Mucosa of stomach (tissue), 1 donor: Measurements from ENCODE around the gene UTF1.

ENCODE experiments used
- H3K27me3 ChIP-seq: one replicate; pipeline ENCODE4 v1.7.0; 2013; ENCODE audit warnings: mild to moderate bottlenecking, low read length; ENCODE audit not compliant: control insufficient read depth, insufficient read depth
- H3K36me3 ChIP-seq: one replicate; pipeline ENCODE4 v1.7.0; 2013; ENCODE audit warnings: low read length; ENCODE audit not compliant: control insufficient read depth, insufficient read depth
- H3K4me1 ChIP-seq: one replicate; pipeline ENCODE4 v1.7.0; 2013; ENCODE audit warnings: mild to moderate bottlenecking, low read length; ENCODE audit not compliant: control insufficient read depth, insufficient read depth
- H3K4me3 ChIP-seq: one replicate; pipeline ENCODE4 v1.7.0; 2013; ENCODE audit warnings: low read length
- H3K9ac ChIP-seq: one replicate; pipeline ENCODE4 v1.7.0; 2013; ENCODE audit warnings: mild to moderate bottlenecking, low read length, moderate library complexity
- H3K9me3 ChIP-seq: one replicate; pipeline ENCODE4 v1.7.0; 2013; ENCODE audit warnings: mild to moderate bottlenecking, low read length, moderate library complexity; ENCODE audit not compliant: control insufficient read depth
- donor health status: Pancreatic carcinoma.

Gene UTF1

DNA sequence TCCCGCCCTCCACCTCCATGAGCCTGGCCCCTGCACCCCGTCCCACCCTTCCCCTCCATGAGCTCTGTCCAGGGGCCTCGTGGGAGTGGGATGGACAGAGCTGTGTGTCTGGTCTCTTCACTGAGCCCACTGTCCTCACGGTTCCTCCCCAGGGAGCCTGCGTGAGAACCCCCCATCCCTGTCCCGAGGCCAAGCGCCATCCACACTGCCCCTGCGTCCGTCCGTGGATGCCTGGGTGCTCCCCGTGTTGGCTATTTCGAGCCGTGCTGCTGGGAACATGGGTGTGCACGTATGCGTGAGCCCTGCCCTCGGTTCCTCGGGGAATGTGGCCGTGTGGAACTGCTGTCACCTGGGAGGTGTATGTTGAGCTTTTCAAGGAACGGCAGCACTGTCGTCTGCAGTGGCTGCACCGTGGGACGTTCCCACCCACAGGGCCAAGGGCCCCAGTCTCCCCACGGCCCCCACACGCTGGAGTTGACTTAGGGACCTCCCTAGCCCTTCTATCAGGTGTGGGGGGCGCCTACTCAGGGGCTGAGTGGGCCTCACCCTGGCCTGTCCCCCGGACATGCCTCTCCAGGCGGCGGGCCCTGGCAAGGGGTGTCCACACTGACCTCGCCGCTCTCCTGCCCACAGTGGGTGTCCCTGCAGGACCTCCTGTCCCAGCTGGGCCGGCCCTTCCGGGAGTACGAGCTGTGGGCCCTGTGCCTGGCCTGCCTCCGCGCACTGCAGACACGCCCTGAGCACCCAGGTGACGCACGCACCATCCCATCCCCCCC lies 41.9 kb upstream of the UTF1 start:
- Histone ChIP-seq H3K9me3 (no peaks in the 10 kb centered on the region), H3K27me3 (peaks cover 5% of the 10 kb centered on the region), H3K4me1 (no peaks in the 10 kb centered on the region), H3K9ac (no peak overlapping the region), H3K36me3 (no peaks in the 10 kb centered on the region), H3K4me3 (no peak overlapping the region)

DNA sequence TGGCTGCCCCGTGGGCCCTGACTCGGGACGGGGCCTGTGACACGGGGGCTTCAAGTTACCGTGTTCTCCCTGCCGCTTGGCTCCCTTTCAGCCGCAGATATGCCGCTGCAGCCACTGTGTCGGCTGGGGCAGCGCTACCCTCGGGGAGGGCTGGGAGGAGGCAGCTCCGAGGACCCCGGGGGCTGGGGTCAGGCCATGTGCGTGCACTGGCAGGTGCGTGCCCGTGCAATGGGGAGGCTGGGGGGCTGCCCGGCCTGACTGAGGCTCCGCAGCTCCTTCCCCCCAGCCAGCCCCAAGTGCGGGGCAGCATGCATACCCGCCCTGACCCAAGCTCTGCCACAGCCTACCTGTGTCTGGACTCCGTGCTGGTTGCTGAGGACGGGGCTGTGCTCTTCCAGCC lies 40.8 kb upstream of the UTF1 start:
- Histone ChIP-seq H3K4me3 (no peak overlapping the region), H3K36me3 (no peaks in the 10 kb centered on the region), H3K9me3 (no peaks in the 10 kb centered on the region), H3K27me3 (peaks cover 7% of the 10 kb centered on the region), H3K9ac (no peak overlapping the region), H3K4me1 (no peaks in the 10 kb centered on the region)

DNA sequence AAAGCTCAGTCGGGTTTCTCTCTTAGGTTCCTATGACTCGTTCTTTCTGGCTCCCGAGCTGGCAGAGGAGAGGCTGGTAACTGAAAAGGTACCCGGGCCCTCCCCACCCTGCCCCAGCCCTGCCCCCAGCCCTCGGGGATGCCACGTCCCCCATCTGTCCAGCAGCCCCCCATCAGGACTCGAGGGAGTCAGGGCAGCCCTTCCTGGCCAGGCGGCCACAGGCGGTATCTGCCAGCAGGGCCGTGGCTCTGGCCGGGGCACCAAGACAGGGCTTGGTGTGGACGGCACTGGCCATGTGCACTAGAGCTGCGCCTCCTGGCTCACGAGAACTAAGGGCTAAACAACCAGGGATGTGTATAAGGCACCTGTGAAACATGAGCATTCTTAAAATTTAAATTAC lies 40.3 kb upstream of the UTF1 start:
- no peak overlapping the region for H3K9ac ChIP-seq
- H3K36me3 ChIP-seq: no peaks in the 10 kb centered on the region
- peaks cover 7% of the 10 kb centered on the region for H3K27me3 ChIP-seq

DNA sequence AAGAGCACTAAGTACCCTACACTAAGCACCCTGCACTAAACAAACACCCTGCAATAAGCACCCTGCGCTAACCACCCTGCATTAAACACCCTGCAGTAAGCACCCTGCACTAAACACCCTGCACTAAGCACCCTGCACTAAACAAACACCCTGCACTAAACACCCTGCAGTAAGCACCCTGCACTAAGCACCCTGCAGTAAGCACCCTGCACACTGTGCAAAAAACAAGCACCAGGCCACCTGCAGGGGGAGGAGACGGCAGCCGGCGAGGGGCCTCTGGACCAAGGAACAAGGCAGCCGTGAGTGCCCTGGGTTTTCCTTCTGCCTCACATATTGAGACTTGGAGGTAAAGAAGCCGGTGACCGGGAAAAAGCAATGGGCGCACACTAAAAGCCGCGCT lies 39.8 kb upstream of the UTF1 start:
- H3K9me3 ChIP-seq: no peaks in the 10 kb centered on the region
- no peak overlapping the region for H3K9ac ChIP-seq
- peaks cover 7% of the 10 kb centered on the region for H3K27me3 ChIP-seq
- no peak overlapping the region for H3K4me3 ChIP-seq
- no peaks in the 10 kb centered on the region for H3K4me1 ChIP-seq
- no peaks in the 10 kb centered on the region for H3K36me3 ChIP-seq

More for the DNA sequence above, 40.3 kb upstream of the UTF1 start:
- Histone ChIP-seq H3K4me1 (no peaks in the 10 kb centered on the region), H3K9me3 (no peaks in the 10 kb centered on the region), H3K4me3 (no peak overlapping the region)

DNA sequence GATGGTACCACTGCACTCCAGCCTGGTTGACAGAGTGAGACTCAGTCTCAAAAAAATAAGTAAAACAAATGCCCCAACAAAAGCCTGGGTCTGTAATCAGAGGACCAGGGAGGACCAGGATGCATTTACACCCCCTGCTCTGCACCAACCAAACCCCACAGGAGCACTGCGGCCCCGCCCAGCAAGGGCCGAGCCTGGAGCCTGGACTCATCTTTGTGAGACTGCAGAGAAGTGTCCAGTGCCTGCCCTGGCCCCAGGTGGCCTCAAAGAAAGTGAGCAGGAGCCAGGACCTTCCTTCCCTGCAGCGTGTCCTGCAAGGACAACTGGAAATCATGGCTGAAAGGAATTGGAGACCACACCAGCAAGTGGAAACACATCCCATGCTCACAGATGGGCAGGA lies 38.4 kb upstream of the UTF1 start:
- peaks cover 3% of the 10 kb centered on the region for H3K27me3 ChIP-seq
- no peak overlapping the region for H3K4me3 ChIP-seq
- H3K9me3 ChIP-seq: no peaks in the 10 kb centered on the region
- no peak overlapping the region for H3K9ac ChIP-seq
- H3K4me1 ChIP-seq: no peaks in the 10 kb centered on the region
- H3K36me3 ChIP-seq: no peaks in the 10 kb centered on the region

DNA sequence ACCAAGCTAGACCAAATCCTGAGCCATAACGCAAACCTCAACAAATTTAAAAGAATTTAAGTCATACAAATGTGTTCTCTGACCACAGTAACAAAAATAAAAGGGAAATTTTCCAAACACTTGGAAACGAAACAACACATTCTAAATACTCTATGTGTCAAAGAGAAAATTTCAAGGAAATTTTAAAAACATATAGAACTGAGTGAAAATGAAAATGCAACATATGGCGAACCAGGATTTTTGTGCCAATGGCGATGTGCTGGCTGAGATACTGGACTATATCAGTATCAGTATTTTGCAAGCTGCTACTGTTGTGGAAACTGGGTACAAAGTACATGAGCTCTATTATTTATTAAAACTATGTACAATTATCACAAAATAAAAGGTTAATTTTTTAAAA lies 35.9 kb upstream of the UTF1 start:
- H3K9me3 ChIP-seq: no peaks in the 10 kb centered on the region
- H3K36me3 ChIP-seq: no peaks in the 10 kb centered on the region
- H3K4me1 ChIP-seq: no peaks in the 10 kb centered on the region
- H3K4me3 ChIP-seq: no peak overlapping the region
- peaks cover 3% of the 10 kb centered on the region for H3K27me3 ChIP-seq
- no peak overlapping the region for H3K9ac ChIP-seq

DNA sequence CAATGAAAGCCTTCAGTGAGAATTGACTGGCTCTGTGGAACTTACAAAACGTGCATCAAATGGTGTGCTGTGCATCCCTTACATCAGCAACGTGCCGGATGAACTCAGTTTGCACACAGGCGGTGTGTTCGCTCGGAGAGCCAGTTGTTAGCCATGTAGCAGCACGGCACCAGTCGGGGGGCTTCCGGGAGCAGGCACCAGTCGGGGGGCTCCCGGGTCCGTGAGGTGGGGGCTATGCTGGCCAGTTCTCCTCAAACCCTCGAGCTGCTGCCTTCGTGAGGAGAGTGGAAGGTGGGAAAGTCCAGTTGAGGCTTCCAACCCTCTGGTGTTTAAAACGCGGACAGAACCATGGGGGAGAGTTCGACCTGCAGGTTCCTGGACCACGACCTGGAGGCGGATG lies 34.9 kb upstream of the UTF1 start:
- Histone ChIP-seq H3K4me3 (no peak overlapping the region), H3K36me3 (no peaks in the 10 kb centered on the region), H3K4me1 (no peaks in the 10 kb centered on the region), H3K9ac (no peak overlapping the region), H3K9me3 (no peaks in the 10 kb centered on the region), H3K27me3 (peaks cover 3% of the 10 kb centered on the region)

DNA sequence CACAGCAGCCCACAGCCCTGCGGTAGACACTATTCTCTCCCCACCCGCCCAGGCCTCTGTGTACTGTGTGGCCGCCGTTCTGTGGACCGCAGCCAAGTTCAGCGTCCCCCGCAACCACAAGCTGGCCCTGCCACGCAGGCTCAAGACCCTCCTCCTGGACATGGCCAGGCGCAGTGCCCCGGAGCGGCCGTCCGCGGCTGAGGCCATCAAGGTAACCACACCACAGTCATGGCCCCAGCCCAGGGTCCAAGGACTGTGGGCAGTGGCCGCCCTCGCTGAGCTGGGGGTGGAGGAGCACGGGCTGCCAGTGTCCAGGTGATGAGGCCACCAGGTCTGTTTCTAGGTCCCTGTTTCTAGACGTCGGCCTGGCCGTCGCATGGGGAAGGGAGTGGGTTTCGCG lies 34.4 kb upstream of the UTF1 start:
- H3K27me3 ChIP-seq: peaks cover 3% of the 10 kb centered on the region

DNA sequence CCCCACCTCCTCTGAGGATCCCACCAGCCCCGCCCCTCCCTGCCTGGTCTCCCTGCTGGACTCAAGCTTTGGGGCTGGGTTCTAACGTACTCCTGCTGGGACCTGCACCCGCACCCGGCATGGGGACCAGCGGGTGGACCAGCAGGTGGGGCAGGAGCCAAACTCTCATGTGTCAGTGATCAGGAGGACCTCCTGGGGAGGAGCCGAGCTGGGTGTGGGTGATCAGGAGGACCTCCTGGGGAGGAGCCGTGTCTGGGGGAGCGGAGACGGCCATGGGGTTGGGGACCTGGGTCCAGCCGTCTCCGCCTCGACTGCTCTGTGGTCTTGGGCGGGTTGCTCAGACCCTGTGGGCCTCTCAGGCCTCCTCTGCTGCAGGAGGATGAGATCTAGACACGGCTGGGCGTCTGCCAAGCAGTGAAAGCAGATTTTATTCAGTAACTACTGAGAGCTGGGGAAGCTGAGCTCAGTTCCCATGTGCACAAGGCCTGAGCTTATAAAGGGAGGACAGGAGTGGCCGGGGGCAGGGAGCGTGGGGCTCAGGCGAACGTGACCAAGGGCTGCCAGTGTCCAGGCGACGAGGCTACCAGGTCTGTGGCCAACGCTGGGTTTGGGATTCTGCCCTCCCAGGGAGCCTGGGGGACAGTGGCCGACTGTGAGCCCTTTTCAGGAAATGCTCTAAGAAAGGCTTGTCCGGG lies 33.6 kb upstream of the UTF1 start:
- Histone ChIP-seq H3K36me3 (no peaks in the 10 kb centered on the region), H3K9ac (no peak overlapping the region), H3K4me1 (no peaks in the 10 kb centered on the region), H3K27me3 (peaks cover 3% of the 10 kb centered on the region), H3K9me3 (no peaks in the 10 kb centered on the region), H3K4me3 (no peak overlapping the region)

More for the DNA sequence above, 34.4 kb upstream of the UTF1 start:
- no peak overlapping the region for H3K4me3 ChIP-seq
- H3K4me1 ChIP-seq: no peaks in the 10 kb centered on the region
- no peaks in the 10 kb centered on the region for H3K36me3 ChIP-seq
- no peaks in the 10 kb centered on the region for H3K9me3 ChIP-seq
- no peak overlapping the region for H3K9ac ChIP-seq

DNA sequence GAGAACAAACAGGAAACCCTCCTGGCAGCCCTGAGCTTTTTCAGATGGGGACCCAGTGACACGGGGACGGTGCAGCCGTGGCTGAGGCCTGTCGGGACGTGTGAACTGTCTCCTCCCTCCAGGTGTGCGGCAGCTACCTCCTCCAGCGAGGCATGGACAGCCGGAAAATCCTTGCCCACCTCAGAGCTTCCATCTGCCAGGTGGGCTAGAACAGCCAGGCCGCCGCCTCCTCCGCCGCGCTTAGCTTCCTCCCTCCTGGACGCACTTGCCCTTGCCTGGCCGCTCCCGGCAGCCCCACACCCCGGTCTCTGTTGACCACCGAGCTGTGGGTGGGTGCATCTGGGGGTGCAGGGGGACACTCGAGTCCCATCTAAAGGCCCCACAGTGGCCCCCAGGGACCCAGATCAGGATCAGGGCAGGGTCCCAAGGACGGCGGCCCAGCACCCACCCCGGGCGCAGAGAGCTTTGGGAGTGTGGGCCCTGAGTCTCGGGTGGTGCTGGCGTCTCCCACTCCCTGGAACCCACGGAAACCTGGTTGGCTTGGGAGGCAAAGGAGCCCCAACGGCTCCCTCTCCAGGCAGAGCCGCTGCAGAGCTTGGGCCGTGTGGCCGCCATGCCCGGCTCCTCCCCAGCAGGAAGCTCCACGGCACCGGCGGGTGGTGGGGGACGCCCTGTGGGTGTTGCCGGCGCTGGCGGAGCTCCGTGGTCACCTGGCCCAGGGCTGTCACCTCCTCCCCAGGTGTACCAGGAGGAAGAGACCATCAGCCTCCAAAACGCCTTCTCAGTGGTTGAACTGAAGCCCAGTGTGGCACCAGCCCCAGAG lies 32.9 kb upstream of the UTF1 start:
- Histone ChIP-seq H3K27me3 (peaks cover 3% of the 10 kb centered on the region), H3K9ac (no peak overlapping the region), H3K9me3 (no peaks in the 10 kb centered on the region), H3K36me3 (no peaks in the 10 kb centered on the region), H3K4me1 (no peaks in the 10 kb centered on the region), H3K4me3 (no peak overlapping the region)

DNA sequence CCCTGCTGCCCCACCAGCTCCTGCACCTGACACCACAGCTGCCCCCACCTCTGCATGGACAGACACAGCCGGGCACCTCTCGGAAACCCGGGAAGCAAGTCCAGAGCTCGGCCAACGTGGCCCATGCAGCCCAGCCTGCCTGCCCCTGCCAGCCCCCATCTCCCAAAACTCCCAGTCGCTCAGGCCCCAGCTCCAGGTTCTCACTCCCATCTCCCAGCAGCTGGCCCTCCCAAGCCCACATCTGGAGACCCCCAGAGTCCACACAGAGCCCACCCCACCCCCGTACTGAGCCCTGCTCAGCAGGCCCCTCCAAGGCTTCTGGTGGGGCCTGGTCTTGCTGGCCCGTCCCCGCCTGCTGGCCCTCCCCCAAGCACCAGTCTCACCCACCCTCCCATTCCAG lies 32.2 kb upstream of the UTF1 start:
- Histone ChIP-seq H3K36me3 (no peaks in the 10 kb centered on the region), H3K27me3 (peaks cover 3% of the 10 kb centered on the region)

DNA sequence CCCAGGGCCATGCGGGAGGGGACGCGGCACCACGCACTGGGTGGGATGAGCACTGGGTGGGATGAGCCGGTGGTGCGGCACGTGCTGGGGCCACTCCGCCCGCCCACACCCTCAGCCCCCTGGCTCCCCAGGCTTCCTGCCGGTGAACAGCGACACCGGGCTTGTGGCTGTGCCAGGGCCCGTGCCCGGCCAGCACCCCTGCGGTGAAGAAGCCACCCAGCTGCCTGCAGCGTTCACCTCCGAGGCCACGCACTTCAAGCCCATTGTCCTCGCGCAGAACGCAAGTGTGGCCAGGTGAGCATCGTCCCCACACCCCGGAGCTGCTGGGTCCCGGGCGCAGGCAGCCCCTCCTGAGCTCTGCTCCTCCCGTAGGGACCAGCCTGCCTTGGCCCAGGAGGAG lies 31.8 kb upstream of the UTF1 start:
- H3K4me3 ChIP-seq: no peak overlapping the region
- no peaks in the 10 kb centered on the region for H3K36me3 ChIP-seq
- no peak overlapping the region for H3K9ac ChIP-seq
- no peaks in the 10 kb centered on the region for H3K4me1 ChIP-seq
- no peaks in the 10 kb centered on the region for H3K9me3 ChIP-seq
- peaks cover 2% of the 10 kb centered on the region for H3K27me3 ChIP-seq

More for the DNA sequence above, 32.2 kb upstream of the UTF1 start:
- Histone ChIP-seq H3K4me1 (no peaks in the 10 kb centered on the region), H3K9me3 (no peaks in the 10 kb centered on the region), H3K9ac (no peak overlapping the region), H3K4me3 (no peak overlapping the region)
